GM21723 (cell line): ENCODE measurements around the gene HPGDS.
"Not testable (repeated sequence)": the region's sequence is repeated elsewhere in the genome, so short reads cannot be mapped to it uniquely, and the experiment has no call there.

ENCODE experiments used
- ATAC-seq: cut with Tn5 transposase; IDR thresholded peaks from one replicate; pipeline ENCODE4 v1.9.1; 2021; ENCODE audit warnings: mild to moderate bottlenecking, moderate library complexity; ENCODE audit not compliant: unreplicated experiment

The HPGDS gene

GRCh38 chr4:94342694-94343093, at the start of gene HPGDS:
HPGDS (minus strand) TSS chr4:94342836; CDS start chr4:94334629, 8,207 bp downstream.
- no peak for ATAC-seq

GRCh38 chr4:94390804-94391410, 48.3 kb upstream of the HPGDS start:
- ATAC-seq, result no peak

GRCh38 chr4:94389595-94390267, 47.1 kb upstream of the HPGDS start:
- ATAC-seq, result no peak

GRCh38 chr4:94387965-94388364, 45.3 kb upstream of the HPGDS start:
- not testable (repeated sequence) for ATAC-seq

- ATAC-seq, result not testable (repeated sequence)
These were observed 42.8 kb upstream of the HPGDS start for GRCh38 chr4:94385452-94385851.

GRCh38 chr4:94382891-94383290, 40.3 kb upstream of the HPGDS start:
- not testable (repeated sequence) for ATAC-seq

GRCh38 chr4:94378047-94378446, 35.4 kb upstream of the HPGDS start:
- no peak for ATAC-seq

GRCh38 chr4:94377294-94377693, 34.7 kb upstream of the HPGDS start:
- ATAC-seq, result no peak

GRCh38 chr4:94375364-94375763, 32.7 kb upstream of the HPGDS start:
- no peak for ATAC-seq

- no peak for ATAC-seq
These were observed 31.1 kb upstream of the HPGDS start for GRCh38 chr4:94373752-94374151.

- ATAC-seq, result no peak
These were observed 30.4 kb upstream of the HPGDS start for GRCh38 chr4:94372991-94373390.

GRCh38 chr4:94372228-94372978, 29.8 kb upstream of the HPGDS start:
- ATAC-seq, result no peak

- ATAC-seq, result no peak
These were observed 28.7 kb upstream of the HPGDS start for GRCh38 chr4:94371290-94371689.

GRCh38 chr4:94370533-94371254, 28.1 kb upstream of the HPGDS start:
- no peak for ATAC-seq

GRCh38 chr4:94369046-94369445, 26.4 kb upstream of the HPGDS start:
- no peak for ATAC-seq

GRCh38 chr4:94368459-94368858, 25.8 kb upstream of the HPGDS start:
- ATAC-seq, result no peak

GRCh38 chr4:94365304-94365703, 22.7 kb upstream of the HPGDS start:
- ATAC-seq, result no peak

- ATAC-seq, result no peak
These were observed 21.9 kb upstream of the HPGDS start for GRCh38 chr4:94364527-94364926.

GRCh38 chr4:94363136-94363655, 20.6 kb upstream of the HPGDS start:
- no peak for ATAC-seq

- no peak for ATAC-seq
These were observed 17.2 kb upstream of the HPGDS start for GRCh38 chr4:94359838-94360237.

- ATAC-seq, result no peak
These were observed 16.6 kb upstream of the HPGDS start for GRCh38 chr4:94359221-94359620.
